Activated effector memory CD4-positive, alpha-beta T cell treated with Interleukin-2 at 50 U/mL for 16 hours (primary cell): ENCODE data around the gene F13A1.
"Not testable (repeated sequence)": the region's sequence is repeated elsewhere in the genome, so short reads cannot be mapped to it uniquely, and the experiment has no call there.

Source experiments
- DNase-seq: peaks from one replicate; pipeline ENCODE4 v3.0.0-alpha.2; 2020

The F13A1 gene

GRCh38 chr6:6317825-6318733, 2.4 kb downstream of the F13A1 start:
- no peak for DNase-seq

DNA sequence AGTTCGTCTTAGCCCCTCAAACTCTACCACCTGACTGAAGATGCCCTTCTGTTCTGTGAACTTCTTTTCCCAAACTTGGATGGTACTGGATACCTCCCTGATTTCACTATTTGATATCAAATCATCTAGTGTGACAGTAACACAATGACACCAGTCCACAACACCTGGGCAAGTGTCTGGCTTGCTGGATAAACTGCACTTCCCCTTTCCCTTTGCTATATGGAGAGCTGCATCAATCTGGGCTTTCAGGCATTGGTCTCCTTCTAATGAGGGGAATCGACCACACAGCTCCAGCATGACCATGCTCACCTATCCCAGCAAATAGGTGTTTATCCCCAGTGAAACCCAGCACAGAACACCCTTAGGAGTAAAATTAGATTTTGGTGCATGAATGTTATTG, 3.1 kb downstream of the F13A1 start:
- DNase-seq, result no peak

DNA sequence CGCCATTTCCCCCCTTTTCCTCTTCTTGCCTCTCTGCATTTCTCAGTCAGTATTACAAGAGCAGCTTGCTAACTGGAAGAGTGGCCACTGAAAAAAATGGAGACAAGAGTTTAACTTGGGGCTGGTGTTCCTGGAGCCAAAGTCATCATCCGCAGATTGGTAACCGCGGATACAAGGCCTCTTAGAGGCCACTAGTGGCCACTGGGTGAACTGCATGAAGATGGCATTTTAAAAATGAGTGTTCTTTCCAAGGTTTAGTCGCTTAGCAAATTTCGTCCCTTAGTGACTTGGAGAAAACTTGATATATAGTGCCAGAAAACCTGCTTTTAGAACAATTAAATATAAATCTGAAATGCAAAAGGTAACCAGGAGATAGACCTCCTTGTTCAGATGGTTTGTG, 4.8 kb downstream of the F13A1 start:
- DNase-seq, result no peak

DNA sequence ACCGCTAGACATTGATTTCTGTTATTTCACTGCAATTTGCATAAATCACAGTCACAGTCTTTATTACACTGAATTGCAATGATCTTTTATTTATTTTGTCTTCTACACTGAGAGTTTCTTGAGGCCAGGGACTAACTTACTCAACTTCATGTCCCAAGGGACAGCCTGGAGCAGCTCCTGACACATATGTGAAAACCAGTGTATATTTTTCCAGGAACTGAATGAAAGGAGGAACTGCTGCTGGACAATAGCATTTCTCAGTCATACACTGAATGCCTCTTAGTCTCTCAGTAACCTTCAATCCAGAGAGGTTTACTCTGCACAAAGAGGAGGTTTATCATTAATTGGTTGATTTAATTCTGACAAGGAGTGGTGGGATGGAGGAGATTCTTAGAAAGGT, 5.9 kb downstream of the F13A1 start:
- DNase-seq, result no peak

DNA sequence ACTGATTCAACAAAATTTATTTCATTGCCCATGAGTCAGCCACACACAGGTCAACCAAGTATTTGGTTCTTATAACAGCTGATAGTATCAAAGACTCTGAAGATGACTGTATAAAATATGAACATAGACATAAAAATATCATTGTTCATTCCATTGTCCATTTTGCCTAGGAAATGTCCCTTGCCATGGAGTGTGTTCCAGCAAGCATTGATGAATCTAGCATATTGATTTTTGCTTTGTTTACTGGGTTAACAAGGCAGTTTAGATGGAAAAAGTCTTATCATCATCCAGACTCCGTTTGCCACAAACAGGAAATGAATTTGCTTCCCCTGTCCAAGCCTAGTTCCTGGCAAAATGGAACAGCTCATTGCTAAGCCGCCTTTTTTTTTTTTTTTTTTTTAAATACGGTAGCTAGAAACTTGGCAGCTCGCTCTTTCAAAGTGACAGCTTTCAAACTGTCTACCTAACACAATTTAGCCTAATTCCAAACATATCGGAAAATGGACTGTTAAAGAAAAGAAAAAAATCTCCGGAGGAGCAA, 7.5 kb downstream of the F13A1 start:
- DNase-seq, result no peak

GRCh38 chr6:6305575-6305974, 14.9 kb downstream of the F13A1 start:
- no peak for DNase-seq

GRCh38 chr6:6300383-6300782, 20.1 kb downstream of the F13A1 start:
- DNase-seq, result not testable (repeated sequence)

DNA sequence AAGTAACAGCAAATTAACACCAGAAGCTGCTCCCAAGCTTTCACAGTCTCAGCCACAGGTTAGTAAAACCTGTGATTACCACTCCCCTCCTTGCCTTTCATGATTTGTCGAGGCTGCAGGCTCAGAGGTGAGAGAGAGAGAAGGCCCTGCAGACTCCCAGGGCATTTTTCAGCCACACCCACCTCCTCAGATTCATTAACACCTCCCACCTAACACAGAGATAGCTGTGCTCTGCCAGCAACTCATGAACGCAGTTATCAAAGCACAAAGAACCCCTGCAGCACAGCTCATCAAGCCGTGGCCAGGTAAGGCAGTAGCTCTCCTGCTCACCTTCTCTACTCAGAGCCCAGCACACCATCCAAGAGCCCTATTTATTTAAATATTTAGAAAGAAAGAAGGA, 27.1 kb downstream of the F13A1 start:
- DNase-seq, result no peak

GRCh38 chr6:6287415-6287814, 33.0 kb downstream of the F13A1 start:
- DNase-seq, result no peak

GRCh38 chr6:6285679-6286078, 34.8 kb downstream of the F13A1 start:
- no peak for DNase-seq

DNA sequence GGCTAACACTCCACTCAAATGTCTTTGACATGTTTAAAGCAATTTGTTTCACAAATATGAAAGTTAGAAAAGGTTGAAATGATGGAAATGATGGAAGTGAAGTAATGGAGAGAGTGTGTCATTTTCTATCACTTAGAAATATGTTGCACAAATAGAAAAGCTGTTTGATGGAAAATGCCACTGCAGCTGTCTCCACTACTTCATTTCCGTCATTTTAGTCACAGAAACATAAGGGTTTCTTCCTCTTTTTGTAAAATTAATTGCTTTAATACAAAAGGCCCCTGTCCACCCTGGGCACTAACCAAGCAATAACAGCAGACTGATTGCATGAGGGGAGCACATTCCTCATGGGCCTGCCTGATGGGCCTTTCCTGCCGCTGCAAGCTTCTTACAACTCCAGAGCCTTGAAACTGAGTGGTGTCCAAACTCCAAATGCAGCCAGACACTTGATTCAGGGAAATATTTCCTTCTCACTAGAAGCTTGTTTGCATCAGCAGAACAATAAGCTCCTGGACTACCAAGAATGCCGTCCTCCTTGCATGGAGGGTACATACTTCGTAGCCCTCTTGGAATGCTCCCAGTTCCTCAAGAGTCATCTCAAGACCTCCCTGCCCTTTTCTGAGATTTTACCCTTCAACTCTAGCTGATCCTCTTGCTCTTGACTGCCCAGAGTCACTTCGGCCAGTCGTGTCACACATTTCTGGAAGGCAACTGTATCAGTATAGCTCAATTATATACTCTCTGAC, 36.1 kb downstream of the F13A1 start:
- DNase-seq, result no peak

- no peak for DNase-seq
These were observed 36.7 kb downstream of the F13A1 start for GRCh38 chr6:6283746-6284145.

GRCh38 chr6:6282716-6283115, 37.7 kb downstream of the F13A1 start:
- DNase-seq, result no peak

- DNase-seq, result no peak
These were observed 43.0 kb downstream of the F13A1 start for GRCh38 chr6:6277413-6277812.

DNA sequence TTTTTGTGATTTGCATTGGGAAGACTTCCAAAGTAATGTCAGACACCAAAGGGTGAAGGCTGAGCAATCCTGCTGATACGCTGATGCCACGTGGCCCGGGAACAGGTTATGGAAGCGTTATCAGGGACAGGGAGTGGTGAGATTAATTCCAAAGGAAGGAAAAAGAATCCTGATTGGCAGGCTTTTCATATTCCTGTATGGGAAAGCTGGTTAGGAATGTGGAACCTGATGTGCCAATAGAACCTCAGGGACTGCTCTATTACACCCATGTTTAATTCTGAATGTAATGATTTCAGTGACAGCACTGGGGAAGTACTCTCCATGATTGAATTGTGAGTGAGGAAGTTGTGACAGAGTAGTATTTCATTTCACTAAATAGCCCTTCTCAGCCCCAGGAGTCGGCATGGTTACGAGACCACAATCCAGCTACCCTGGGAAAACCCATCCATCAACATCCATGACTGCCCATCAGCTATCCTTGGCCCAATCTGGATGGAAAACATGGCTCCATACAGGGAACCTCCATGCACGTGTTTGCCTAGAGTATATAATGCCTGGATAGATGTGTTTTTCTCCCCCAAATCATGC, 49.4 kb downstream of the F13A1 start:
- no peak for DNase-seq

DNA sequence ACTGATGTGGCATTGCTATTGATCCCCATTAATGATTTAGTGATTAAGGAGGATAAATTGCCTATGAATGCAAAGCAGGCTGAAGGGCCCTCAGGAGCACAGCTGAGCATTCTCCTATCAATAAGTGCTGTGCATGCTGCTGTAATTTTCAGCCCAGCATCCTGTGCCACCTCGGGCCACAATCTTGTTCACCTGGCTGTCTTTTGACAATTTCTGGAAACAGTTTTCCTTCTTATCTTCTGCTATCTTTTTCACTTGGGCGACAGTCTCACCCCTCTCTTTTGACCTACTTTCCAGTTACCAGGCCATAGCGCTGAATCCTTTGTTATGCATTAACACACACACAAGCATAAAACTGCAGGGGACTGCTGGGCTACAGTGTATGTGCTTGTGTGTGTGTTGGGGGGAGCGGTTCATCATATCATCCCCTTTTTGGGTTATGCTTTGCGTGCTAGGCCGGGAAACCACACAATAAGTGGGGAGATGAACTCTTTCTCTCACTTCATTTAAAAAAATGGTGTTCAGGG, 60.2 kb downstream of the F13A1 start:
- DNase-seq, result no peak

DNA sequence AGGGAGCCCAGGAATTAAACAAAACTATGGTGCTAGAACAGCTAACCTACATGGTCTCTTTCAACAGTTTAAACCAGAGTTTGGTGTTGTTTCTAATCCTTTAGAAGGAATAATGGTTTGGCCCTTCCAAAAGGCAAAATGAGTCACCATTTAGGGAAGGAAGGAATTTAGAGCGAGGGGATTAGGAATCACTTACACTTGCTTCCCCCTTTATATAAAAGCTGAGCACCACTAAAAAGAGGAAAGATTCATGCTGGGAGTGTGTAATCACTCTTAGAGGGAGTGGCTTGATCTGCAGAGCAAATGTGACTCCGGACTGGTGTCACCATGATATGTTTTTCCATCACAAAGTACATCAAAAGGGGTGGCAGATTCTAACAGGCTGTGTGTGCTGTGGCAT, 63.6 kb downstream of the F13A1 start:
- no peak for DNase-seq

GRCh38 chr6:6256259-6256658, 64.2 kb downstream of the F13A1 start:
- DNase-seq, result no peak

DNA sequence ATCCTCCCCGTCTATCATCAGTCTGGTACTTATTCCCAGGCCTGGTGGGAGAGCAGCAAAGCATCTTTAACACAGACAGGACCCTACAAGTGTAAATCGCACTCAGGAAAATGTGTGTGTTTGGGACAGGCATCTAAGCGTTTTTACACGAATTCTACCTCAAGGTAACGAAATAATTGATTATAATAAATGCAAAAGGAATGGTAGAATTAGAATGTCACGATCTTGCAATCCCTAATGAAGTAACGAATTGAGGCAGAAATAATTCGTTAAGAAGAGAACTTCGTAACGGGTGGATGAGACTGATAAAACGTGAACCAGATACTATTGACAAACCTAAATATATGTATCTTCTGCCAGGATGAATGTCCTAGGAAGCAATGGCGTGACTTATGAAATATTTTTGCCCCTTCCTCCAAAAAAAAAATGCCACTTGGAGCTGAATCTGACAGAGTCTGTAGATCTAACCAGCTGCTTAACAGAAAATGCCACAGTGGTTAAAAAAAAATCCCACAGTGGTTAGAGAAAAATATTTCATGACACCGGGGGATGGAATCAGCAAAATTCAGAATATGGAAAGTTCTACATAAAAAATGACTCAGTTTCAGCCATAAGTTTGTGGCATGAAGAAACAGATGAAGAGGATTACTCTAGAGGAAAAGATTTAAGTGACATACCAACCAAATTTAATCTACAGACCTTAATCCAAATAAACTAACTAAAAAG, 68.7 kb downstream of the F13A1 start:
- DNase-seq, result no peak

DNA sequence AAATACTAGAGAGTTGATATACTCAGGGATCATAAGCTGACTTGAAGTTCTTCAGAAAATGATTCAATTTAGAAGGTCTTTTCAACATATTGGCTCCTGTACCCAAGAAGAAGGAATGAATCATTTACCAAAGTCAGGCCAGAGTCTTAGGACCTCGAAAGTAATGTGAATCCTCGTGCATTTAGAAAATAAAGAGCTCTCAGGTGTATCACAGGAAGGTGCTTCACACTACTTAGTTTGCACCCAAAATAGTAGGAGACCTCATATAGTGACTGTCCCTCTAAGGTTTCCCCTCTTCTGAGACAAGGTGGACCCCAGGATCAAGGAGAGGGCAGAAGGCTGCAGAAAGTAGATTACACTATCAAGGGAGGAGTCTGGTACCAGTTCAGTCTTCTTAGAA, 71.8 kb downstream of the F13A1 start:
- DNase-seq, result no peak

- no peak for DNase-seq
These were observed 73.9 kb downstream of the F13A1 start for GRCh38 chr6:6246544-6246943.

- no peak for DNase-seq
These were observed 75.8 kb downstream of the F13A1 start for GRCh38 chr6:6244624-6245023.

DNA sequence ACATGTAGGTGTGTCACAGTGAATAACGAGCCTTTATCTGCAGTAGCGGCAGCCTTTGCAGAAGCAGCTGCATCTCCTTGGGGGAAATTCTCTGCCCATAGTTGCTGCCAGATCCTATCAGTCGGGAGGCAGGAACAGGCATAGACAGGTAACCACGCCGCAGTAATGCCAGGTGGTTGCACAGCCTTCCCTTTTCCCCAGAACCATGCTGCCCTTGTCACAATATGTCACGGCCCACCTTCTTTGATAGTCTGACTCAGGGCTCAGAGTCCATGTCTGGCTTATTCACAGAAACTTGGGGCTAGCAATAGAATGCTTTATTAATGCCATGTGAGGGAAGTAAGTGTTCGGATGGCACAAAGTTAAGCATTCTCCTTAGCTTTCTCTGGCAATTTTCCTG, 76.6 kb downstream of the F13A1 start:
- DNase-seq, result no peak
